HepG2 (cell line): Measurements from ENCODE around the gene BAZ1B. TPM values are rescaled to one million over a fixed set of nuclear protein-coding genes. Genes with fewer than 3 reads are reported as not detected.

Source experiments
- HES4 ChIP-seq: sonication (generic); formaldehyde crosslinking; IDR thresholded peaks from 2 replicates; pipeline ENCODE4 v1.9.0; 2021; ENCODE audit warnings: mild to moderate bottlenecking, missing genetic modification reagents, borderline replicate concordance
- HMG20B ChIP-seq: conservative IDR thresholded peaks from 2 replicates; pipeline ENCODE4 v1.6.1; 2016; ENCODE audit warnings: missing genetic modification reagents, missing compliant biosample characterization
- ISL2 ChIP-seq: sonication (generic); formaldehyde crosslinking; IDR thresholded peaks from 2 replicates; pipeline ENCODE4 v1.5.0; 2020; ENCODE audit warnings: missing genetic modification reagents
- KDM3A ChIP-seq: IDR thresholded peaks from 2 replicates; pipeline ENCODE4 v1.6.1; 2018; ENCODE audit warnings: low read depth, missing compliant biosample characterization
- MEIS2 ChIP-seq: sonication (generic); formaldehyde crosslinking; IDR thresholded peaks from 2 replicates; pipeline ENCODE4 v1.9.0; 2021; ENCODE audit warnings: mild to moderate bottlenecking, missing genetic modification reagents
- MIER2 ChIP-seq: IDR thresholded peaks from 2 replicates; pipeline ENCODE4 v1.6.1; 2016; ENCODE audit warnings: missing biosample characterization, missing genetic modification reagents
- MLLT10 ChIP-seq: sonication (generic); formaldehyde crosslinking; IDR thresholded peaks from 2 replicates; pipeline ENCODE4 v1.4.0; 2020; ENCODE audit warnings: missing genetic modification reagents
- MZF1 ChIP-seq: sonication (generic); formaldehyde crosslinking; IDR thresholded peaks from 2 replicates; pipeline ENCODE4 v1.8.1; 2023; ENCODE audit warnings: mild to moderate bottlenecking, missing genetic modification reagents, borderline replicate concordance
- NCOA2 ChIP-seq: sonication (generic); formaldehyde crosslinking; IDR thresholded peaks from 2 replicates; pipeline ENCODE4 v1.8.0; 2022; ENCODE audit warnings: inconsistent platforms
- SKI ChIP-seq: fragments of 450-650 bp; IDR thresholded peaks from one replicate; pipeline ENCODE4 v1.6.1; 2018; ENCODE audit warnings: mild to moderate bottlenecking; ENCODE audit not compliant: partially characterized antibody
- SMAD9 ChIP-seq: sonication (generic); formaldehyde crosslinking; IDR thresholded peaks from 2 replicates; pipeline ENCODE4 v1.5.1; 2020; ENCODE audit warnings: mild to moderate bottlenecking, missing genetic modification reagents
- SP2 ChIP-seq: sonication (generic); formaldehyde crosslinking; IDR thresholded peaks from 2 replicates; pipeline ENCODE4 v1.5.1; 2020; ENCODE audit warnings: mild to moderate bottlenecking, missing genetic modification reagents
- THAP11 ChIP-seq: IDR thresholded peaks from 2 replicates; pipeline ENCODE4 v1.6.1; 2016; ENCODE audit warnings: missing biosample characterization, missing genetic modification reagents
- ZBTB1 ChIP-seq: sonication (generic); formaldehyde crosslinking; IDR thresholded peaks from 2 replicates; pipeline ENCODE4 v1.4.0; 2020; ENCODE audit warnings: missing genetic modification reagents, borderline replicate concordance
- ZFP90 ChIP-seq: sonication (generic); formaldehyde crosslinking; IDR thresholded peaks from 2 replicates; pipeline ENCODE4 v1.8.0; 2022; ENCODE audit warnings: missing genetic modification reagents, mild to moderate bottlenecking, inconsistent platforms, borderline replicate concordance
- ZNF24 ChIP-seq: fragments of 450-650 bp; IDR thresholded peaks from 2 replicates; pipeline ENCODE4 v1.6.1; 2017; ENCODE audit warnings: antibody characterized with exemption, mild to moderate bottlenecking
- ZNF772 ChIP-seq: sonication (generic); formaldehyde crosslinking; IDR thresholded peaks from 2 replicates; pipeline ENCODE4 v1.5.0; 2020; ENCODE audit warnings: mild to moderate bottlenecking, missing genetic modification reagents
- ZNF776 ChIP-seq: sonication (generic); formaldehyde crosslinking; IDR thresholded peaks from 2 replicates; pipeline ENCODE4 v1.4.0; 2020; ENCODE audit warnings: mild to moderate bottlenecking, missing genetic modification reagents
- polyA plus RNA-seq, 8 experiments: library from polyadenylated mRNA; depleted of rRNA in 3 of 8; stranded (reverse) in 7 of 8; unstranded in 1 of 8; fragments of >200 nt; fragmentation: Illumina TruSeq in 4 of 8; extraction: Trizol in 4 of 8; gene quantifications; 2 replicates each; pipeline versions ENCODE4 v1.2.1 to v1.2.3, GENCODE V29; 2011 to 2016; ENCODE audit warnings: low read depth in 4 of 8, missing spikeins in 1 of 8, mixed read lengths in 1 of 8; ENCODE audit not compliant: insufficient read depth in 1 of 8
- total RNA-seq, 5 experiments: library from RNA; depleted of rRNA; stranded (reverse); fragments of >200 nt; fragmentation: Illumina TruSeq; extraction: Trizol; gene quantifications; 2 replicates each; pipeline ENCODE4 v1.2.3, GENCODE V29; 2016; ENCODE audit warnings: low read depth in 1 of 5
- TF ChIP-seq, protein P1 (sequence below): sonication (generic); formaldehyde crosslinking; IDR thresholded peaks from 2 replicates; pipeline ENCODE4 v1.5.0; 2020; ENCODE audit warnings: missing genetic modification reagents
- TF ChIP-seq, protein P2 (sequence below): IDR thresholded peaks from 2 replicates; pipeline ENCODE4 v1.6.1; 2016; ENCODE audit warnings: missing compliant biosample characterization, missing genetic modification reagents, borderline replicate concordance
- TF ChIP-seq, protein P3 (sequence below): sonication (generic); formaldehyde crosslinking; IDR thresholded peaks from 2 replicates; pipeline ENCODE4 v1.4.0; 2020; ENCODE audit warnings: missing genetic modification reagents, borderline replicate concordance

BAZ1B gene
- total and polyA plus RNA-seq, 2 of the 13 experiments (the other 11 are each of a cell fraction or from before 2014, with no cell fraction given): 18.6 to 69.4 TPM

DNA sequence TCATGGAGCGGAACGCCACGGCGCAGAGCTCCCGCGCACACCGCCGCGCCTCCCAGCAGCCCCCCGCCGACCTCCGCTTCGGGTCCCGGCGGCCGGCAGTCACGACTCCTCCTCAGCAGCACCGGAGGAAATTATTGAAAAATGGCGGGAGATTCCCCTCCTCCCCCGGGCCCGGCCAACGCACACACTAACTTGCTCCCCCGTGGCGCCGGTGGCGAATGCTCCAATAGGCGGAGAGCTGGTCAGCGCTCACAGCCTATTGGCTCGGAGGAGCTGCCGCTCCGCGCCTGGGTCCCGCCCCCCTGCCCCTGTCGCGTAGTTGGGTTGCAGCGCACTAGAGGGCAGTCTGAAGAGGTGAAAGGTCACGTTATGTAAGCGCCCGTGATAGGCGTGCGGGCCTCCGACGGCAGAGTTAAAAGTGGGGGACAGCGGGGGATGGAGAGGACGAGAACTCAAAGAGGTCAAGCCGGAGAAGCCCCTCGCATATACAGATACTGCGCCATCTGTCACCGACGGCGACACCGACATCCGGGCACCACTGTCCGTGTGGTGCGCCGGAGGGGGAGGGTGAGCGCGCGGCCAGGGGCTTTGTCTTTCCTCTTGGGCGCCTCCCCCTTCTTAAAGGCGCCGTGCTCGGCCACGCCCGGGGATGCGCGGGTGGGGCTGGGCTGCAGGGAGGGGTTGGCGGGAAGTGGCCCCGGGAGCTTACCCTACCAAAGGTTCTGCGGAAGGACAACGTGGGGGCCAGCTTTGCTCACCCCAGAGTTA lies at the start of gene BAZ1B (continued):
- TF ChIP-seq MIER2 (CRISPR knock-in tag): no peak
- TF ChIP-seq MLLT10 (CRISPR knock-in tag): no peak
- no peak; the same call in 1 of the 2 replicates for TF ChIP-seq ZNF24
- TF ChIP-seq MEIS2 (CRISPR knock-in tag): no peak
- peak; percentile 39; the same call in 1 of the 2 replicates for TF ChIP-seq NCOA2 (CRISPR knock-in tag)
- TF ChIP-seq HES4 (CRISPR knock-in tag): peak; percentile 24; the same call in 1 of the 2 replicates
- TF ChIP-seq HMG20B (CRISPR knock-in tag): no peak
- no peak for TF ChIP-seq MZF1 (CRISPR knock-in tag)
- TF ChIP-seq, protein P1, sequence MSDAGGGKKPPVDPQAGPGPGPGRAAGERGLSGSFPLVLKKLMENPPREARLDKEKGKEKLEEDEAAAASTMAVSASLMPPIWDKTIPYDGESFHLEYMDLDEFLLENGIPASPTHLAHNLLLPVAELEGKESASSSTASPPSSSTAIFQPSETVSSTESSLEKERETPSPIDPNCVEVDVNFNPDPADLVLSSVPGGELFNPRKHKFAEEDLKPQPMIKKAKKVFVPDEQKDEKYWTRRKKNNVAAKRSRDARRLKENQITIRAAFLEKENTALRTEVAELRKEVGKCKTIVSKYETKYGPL (CRISPR knock-in tag): peak; percentile 96
- no peak for TF ChIP-seq SMAD9 (CRISPR knock-in tag)
- peak; percentile 72 for TF ChIP-seq SKI
- TF ChIP-seq ISL2 (CRISPR knock-in tag): peak; percentile 51; the same call in 1 of the 2 replicates
- peak; percentile 81 for TF ChIP-seq THAP11 (CRISPR knock-in tag)
- TF ChIP-seq ZNF772 (CRISPR knock-in tag): peak; percentile 70
- TF ChIP-seq, protein P2, sequence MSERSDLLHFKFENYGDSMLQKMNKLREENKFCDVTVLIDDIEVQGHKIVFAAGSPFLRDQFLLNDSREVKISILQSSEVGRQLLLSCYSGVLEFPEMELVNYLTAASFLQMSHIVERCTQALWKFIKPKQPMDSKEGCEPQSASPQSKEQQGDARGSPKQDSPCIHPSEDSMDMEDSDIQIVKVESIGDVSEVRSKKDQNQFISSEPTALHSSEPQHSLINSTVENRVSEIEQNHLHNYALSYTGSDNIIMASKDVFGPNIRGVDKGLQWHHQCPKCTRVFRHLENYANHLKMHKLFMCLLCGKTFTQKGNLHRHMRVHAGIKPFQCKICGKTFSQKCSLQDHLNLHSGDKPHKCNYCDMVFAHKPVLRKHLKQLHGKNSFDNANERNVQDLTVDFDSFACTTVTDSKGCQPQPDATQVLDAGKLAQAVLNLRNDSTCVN (CRISPR knock-in tag): peak; percentile 40; the same call in 1 of the 2 replicates
- peak; percentile 90 for TF ChIP-seq ZFP90 (CRISPR knock-in tag)
- 0 out of 2 replicates have a peak, but pooled peaks have one; percentile 60 for TF ChIP-seq KDM3A
- no peak for TF ChIP-seq ZNF776
- TF ChIP-seq ZBTB1: no peak
- TF ChIP-seq, protein P3, sequence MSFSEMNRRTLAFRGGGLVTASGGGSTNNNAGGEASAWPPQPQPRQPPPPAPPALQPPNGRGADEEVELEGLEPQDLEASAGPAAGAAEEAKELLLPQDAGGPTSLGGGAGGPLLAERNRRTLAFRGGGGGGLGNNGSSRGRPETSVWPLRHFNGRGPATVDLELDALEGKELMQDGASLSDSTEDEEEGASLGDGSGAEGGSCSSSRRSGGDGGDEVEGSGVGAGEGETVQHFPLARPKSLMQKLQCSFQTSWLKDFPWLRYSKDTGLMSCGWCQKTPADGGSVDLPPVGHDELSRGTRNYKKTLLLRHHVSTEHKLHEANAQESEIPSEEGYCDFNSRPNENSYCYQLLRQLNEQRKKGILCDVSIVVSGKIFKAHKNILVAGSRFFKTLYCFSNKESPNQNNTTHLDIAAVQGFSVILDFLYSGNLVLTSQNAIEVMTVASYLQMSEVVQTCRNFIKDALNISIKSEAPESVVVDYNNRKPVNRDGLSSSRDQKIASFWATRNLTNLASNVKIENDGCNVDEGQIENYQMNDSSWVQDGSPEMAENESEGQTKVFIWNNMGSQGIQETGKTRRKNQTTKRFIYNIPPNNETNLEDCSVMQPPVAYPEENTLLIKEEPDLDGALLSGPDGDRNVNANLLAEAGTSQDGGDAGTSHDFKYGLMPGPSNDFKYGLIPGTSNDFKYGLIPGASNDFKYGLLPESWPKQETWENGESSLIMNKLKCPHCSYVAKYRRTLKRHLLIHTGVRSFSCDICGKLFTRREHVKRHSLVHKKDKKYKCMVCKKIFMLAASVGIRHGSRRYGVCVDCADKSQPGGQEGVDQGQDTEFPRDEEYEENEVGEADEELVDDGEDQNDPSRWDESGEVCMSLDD (CRISPR knock-in tag): peak; percentile 76; the same call in 1 of the 2 replicates
- peak; percentile 99 for TF ChIP-seq SP2 (CRISPR knock-in tag)
